Hematopoietic multipotent progenitor cell treated with erythropoietin and hydrocortisone succinate and interleukin-3 and kit ligand, for 17 days (in vitro differentiated cells): ENCODE data around the gene CAPN7.

Experiments
- DNase-seq: peaks from one replicate; pipeline ENCODE4 v3.0.0-alpha.2; 2015; ENCODE audit warnings: low spot score

CAPN7 gene

GRCh38 chr3:15246186-15246585 is 40.1 kb downstream of the CAPN7 start:
- no peak for DNase-seq

DNA sequence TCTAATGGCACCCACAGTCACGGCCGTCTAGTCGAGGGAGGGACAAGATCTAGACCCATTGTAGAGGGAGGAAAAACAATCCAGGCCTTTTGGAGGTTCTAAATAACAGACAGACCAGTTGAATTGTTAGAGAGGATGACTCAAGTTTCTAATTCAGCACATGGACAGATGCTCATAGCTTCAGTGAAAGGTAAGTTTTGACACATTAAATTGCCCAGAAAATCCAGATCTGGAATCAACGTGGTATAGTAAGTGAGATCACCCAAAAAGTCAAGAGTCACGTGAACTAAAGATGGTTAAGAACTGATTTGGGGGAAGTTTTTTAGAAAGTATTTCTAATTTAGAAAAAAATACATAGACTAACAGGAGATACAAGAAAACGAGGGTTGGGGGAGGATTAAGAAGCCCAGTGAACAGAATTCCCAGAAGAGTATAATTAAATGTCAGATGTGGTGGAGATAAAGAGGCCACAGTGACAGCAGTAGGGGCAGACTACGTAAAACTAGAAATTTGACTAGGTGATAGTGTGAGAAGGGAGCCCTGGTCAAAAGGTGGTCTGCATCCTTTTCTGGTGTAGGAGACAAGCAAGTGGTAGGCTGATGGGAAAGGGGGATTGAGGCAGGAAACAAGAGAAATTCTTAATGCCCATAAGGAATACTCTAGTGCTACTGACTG is 47.1 kb downstream of the CAPN7 start:
- no peak for DNase-seq

- no peak for DNase-seq
Measured at GRCh38 chr3:15255215-15255614, 49.2 kb downstream of the CAPN7 start.

GRCh38 chr3:15256861-15257341 is 50.9 kb downstream of the CAPN7 start:
- DNase-seq, result no peak

- no peak for DNase-seq
Measured at GRCh38 chr3:15258720-15259119, 52.7 kb downstream of the CAPN7 start.

- no peak for DNase-seq
Measured at GRCh38 chr3:15260531-15260930, 54.5 kb downstream of the CAPN7 start.

GRCh38 chr3:15261274-15261673 is 55.2 kb downstream of the CAPN7 start:
- DNase-seq, result no peak

- DNase-seq, result no peak
Measured at GRCh38 chr3:15262021-15262420, 56.0 kb downstream of the CAPN7 start.

DNA sequence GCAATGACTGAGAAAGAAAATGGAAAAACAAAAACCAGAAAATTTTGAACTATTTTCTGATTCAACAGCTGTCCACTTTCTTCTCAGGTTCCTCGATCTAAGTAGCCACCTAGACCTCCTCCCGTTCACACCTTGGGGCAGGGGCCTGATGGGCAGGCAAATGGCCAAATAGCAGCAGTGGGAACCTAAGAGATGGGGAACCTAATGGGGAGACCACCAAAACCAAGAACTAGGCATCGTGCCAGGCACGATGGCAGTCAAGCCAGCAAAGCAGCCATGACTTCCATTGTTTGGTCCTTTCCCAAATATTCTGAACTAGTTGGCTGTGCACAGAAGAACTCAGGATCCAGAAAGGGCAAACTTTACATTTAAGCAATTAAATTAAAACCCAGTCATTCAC is 57.1 kb downstream of the CAPN7 start:
- no peak for DNase-seq

- no peak for DNase-seq
Measured at GRCh38 chr3:15263926-15264325, 57.9 kb downstream of the CAPN7 start.

- DNase-seq, result no peak
Measured at GRCh38 chr3:15264486-15264885, 58.4 kb downstream of the CAPN7 start.

DNA sequence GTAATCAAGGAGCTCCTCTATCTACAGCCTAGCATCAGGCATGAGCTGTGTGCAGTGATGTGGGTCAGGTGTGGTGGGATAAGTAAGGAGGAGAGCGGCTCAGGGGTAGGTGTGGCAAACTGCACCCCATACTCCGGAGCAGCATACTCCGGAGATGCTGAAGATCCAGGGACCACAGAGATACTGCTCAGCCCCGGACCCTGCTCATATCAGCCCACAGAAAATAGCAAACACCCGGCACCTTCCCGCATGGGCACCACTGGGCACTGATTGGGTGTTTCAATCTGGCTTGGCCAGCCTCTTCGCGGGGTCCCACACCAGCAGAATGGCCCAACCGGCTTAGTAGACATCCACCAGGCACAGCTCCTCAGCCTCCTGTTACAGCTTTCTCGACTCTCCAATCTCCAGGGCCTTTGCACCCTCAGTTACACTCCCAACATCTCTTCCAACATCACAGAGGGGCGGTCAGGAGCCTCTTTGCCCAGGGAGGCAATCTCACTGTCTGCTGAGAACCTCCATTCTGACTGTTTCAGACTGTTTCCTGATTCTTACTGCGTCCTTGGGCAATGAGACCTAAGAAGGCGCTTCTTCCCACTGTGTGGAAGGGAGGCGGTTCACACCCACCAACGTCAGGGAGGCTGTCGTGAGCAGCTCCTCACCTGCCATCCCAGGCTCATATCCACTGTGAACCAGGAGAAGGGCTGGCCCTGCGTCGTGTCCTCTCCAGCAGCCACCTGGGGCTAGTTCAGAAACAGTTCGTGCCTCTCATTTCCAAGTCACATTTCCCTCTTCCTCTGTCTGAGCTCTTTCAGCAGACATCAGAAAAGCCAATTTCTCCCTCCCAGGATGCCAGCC is 59.8 kb downstream of the CAPN7 start:
- DNase-seq, result no peak

GRCh38 chr3:15266510-15267376 is 60.7 kb downstream of the CAPN7 start:
- no peak for DNase-seq

DNA sequence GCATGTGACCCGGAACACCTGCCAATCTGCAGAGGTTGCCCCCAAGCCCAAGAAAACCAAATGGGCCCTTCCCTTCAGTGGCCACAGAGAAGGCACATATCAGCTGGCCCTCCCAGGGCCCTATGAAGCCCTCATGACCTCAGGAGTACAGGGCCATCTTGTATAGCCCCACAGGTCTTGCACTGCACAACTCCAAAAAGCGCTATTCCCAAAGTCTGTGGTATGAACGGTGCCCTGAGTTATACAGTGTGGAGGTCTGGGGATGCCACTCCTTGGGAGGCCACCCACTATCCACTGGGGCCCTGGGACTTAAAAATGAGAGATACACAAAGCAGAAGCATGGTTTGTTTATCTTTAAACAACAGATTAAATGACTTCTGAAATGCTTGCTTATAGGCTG is 61.5 kb downstream of the CAPN7 start:
- no peak for DNase-seq

DNA sequence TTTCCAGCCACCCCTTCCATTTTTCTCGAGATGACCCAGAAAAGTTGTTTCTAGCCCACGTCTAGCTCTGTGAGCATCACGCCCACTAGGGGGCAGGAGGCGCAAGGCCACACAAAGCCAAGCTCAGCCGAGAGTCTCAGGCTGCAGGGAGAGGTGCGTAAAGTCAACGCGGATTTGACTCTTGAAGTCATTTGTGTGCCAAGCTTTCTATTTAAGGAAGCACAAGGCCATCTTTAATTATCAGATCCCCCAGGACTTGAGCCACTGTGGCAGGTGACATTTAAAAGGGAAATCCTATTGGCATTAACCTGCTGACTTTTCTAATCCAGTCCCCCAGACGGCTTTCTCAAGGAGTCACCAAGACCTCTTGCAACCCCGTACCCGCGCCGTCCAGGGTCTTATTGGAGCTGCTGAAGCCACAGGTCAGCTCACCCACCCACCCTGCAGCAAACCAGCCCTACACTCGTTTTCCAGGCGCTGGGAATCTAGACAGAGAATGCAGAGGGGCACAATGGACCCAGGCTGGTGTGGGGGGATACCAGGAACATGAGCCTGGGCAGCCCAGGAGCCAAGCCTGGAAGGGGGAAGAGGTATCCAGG is 62.1 kb downstream of the CAPN7 start:
- peak; percentile 87 for DNase-seq

DNA sequence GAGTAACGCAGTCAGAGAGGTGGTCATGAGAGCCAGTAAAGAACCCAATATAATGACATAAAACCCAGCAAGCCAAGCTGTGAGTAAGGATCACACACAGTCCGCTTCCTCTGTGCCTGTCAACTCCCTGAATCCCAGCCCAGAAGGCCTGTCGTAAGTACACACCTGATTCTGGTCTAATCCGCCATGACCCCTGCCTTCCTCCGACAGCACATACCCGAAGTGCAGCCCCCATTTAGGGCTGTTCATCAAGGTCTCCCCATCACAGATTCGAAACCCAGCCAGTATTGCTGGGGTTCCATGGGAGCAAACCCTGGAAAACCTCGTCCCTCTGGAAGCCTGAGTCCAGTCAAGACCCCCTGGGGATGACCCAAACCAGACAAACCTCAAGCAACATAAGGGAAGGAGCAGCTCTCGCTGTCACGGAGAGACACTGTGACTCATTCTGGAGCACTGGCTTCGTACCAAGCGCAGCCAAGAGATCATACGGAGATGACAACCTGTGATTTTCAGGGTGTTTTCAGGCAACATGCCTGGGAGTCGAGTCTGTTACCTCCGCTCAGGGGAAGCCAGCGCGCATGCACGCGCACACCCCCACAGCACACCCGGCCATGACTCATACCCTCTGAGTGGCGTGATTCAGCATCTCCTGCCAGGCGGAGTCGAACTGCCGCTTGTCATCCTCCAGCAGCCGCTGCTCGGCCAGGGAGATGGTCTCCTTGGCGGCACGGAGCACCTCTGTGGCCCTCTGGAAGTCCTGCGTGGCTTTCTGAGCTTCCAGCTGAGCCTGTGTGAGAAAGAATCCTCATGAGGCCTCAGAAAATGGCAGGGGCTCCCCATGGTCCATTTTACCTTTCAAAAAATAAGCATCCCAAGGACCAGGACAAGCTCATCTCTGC is 63.3 kb downstream of the CAPN7 start:
- peak; percentile 96 for DNase-seq

DNA sequence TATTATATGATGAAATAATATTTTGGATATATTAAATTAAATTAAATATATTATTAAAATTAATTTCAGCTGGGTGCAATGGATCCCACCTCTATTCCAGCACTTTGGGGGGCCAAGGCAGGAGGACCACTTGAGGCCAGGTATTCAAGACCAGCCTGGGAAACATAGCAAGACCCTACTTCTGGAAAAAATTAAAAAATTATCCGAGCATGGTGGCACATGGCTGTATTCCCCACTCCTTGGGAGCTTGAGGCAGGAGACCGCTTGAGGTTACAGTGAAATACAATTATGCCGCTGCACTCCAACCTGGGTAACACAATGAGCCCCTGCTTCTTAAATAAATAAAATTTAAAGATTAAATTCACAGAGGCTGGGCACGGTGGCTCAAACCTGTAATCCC is 65.0 kb downstream of the CAPN7 start:
- no peak for DNase-seq

GRCh38 chr3:15271785-15272381 is 65.8 kb downstream of the CAPN7 start:
- no peak for DNase-seq

DNA sequence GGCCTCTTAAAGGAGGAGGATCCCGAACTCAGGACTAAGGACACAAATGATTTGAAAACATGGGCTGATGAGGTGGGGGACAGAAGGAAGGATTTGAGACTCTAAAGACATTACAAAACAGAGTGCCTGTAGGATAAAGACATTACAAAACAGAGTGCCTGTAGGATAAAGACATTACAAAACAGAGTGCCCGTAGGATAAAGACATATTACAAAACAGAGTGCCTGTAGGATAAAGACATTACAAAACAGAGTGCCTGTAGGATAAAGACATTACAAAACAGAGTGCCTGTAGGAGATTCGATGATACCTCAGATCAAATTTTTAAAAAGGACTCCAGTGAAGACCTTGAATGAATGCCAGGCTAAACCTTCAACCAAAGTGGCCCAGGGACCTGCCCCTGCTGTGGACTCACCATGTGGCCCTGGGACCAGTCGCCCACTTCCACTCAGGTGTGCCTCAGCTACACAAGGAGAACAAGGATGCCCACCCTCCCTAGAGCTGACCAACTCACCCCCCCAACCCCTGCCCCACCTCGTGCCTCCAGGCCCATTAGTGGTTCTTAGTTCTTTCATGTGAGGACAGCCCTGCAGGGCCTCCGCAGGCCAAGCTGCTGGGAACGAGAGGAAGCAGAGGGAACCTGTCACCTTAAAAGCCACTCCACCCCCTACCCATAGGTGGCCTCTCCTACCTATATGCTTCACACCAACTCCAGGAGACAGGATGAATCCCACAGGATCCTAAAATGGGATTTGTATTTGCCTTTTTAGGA is 66.6 kb downstream of the CAPN7 start:
- DNase-seq, result no peak

- no peak for DNase-seq
Measured at GRCh38 chr3:15273227-15273626, 67.2 kb downstream of the CAPN7 start.
